GM18868 (cell line): ENCODE measurements around the gene GYPA.
A peak's percentile ranks its signal among the peaks of the same experiment; 100 is the strongest.
"Not testable (repeated sequence)": the region's sequence is repeated elsewhere in the genome, so short reads cannot be mapped to it uniquely, and the experiment has no call there.

Experiments
- ATAC-seq: cut with Tn5 transposase; IDR thresholded peaks from one replicate; pipeline ENCODE4 v1.9.1; 2021; ENCODE audit warnings: mild to moderate bottlenecking, moderate library complexity; ENCODE audit not compliant: unreplicated experiment

GYPA gene

GRCh38 chr4:144140594-144141295 lies at the start of gene GYPA:
TSS of gene GYPA (minus strand) at chr4:144140718. CDS start at chr4:144140635, 83 bp downstream.
- ATAC-seq: not testable (repeated sequence)

DNA sequence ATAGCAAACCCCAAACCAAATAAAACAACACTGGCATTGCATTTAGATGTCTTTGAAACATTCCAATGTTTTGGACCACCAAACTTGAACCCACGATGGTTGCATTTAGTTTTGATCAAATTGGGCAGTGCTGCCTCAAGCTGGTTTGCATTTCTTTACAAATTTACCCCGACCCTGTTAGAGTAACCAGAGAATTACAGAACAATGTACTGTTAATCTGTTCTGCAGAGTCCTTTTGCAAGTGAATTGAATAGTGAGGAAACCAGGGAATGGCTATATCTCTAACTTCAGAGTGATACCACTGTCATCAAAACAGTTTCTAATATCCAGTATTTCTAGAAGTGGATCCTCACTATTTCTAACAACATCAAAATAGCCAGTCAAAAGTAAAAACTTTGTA lies 49.5 kb upstream of the GYPA start:
- no peak for ATAC-seq

DNA sequence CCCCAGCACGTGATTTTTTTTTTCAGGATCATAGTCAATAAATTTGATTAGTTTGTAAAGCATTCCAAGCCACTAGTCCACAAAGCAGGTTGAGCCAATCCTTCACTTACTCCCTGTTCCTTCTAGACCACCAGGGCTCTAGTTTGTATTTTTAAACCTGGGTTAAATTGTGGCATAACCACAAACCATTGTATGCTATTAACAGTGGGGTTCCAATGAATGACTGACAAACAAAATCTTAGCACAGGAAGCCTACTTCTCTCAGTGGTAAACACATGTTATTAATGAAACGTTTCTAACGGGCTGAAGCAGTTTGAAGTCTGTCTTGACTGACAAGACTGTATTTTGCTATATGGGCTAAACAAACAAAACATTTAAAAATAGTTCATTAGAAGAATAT lies 48.6 kb upstream of the GYPA start:
- ATAC-seq: no peak

DNA sequence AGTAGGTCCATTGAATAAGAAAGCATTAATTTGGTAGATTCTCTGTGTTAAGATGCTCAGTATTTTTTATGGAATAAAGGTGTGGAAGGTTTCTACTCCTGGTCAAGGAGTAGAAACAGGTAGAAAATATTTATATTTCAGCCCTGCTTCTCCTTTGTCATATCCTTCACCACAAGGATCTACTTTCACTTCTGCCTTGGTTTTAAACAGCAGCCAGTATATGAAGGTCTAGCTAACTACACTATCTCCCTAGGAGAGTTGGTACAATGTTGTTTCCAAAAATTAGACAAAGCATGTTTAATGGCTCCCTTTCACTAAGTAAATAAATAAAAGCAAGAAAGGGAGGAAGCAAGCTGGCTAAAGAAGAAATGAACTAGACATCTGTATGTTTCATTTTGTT lies 44.6 kb upstream of the GYPA start:
- ATAC-seq: no peak

DNA sequence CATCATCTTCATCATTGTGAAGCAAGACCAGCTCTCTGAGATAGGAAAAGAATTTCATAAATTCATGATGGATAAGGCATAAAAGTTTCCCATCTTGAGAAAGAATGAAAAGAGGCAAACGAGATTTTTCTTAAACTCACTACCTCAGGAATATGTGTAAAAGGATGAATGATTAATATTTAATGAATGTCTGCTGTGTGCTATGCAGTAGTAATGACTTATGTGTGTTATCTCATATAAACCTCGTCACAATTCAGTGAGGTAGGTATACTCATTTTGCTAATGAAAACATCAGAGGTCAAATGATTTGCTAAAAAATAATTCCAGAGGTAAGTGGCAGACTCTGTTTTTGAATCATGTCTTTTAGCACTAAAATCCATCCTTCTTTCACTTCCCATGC lies 42.6 kb upstream of the GYPA start:
- ATAC-seq: no peak

GRCh38 chr4:144181391-144181790 lies 40.9 kb upstream of the GYPA start:
- ATAC-seq: no peak

DNA sequence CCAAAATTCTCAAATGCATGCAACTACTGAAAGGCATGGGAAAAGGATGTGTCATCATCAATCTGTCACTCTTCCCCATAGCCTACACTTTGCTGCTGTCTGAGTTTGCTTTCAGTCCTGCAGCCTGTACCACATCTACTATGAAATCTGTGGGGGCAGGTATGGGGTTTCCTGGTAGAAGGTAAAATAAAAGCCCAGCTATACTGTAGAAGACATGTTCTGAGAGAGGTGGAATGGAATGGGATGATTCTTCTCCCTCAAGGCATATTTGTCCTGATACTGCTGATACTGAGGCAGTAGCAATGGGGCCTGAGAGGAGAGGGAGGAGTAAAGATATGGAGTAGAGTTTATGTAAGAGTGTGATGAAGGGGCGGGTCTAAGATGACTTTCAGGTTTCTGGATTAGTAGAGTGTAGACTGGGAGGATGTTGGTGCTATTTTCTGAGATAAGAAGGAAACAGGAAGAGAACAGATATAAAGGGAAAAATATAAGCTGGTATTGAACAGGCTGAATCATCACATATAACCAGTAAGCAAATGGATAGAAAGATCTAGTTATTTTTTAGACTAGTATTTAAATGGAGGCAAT lies 38.7 kb upstream of the GYPA start:
- ATAC-seq: no peak

GRCh38 chr4:144178414-144178813 lies 37.9 kb upstream of the GYPA start:
- ATAC-seq: no peak

DNA sequence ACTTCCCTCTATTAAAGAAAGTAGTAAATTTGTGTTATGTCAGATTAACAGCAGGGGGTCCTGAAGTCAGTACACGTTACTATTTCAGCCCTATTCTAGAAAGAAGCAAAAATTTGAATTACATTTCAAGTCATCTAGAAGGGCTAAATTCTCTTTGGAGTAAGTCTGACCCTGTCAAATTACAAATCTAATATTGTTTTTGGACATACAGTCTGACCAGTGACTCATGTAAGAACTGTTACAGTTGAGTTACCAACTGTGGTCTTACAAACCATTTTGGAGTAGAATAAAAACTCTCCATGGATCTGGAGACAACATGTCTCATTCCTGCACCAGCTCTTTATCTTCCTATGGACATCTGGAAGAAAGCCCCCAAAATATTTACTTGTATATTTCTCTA lies 36.0 kb upstream of the GYPA start:
- ATAC-seq: no peak

DNA sequence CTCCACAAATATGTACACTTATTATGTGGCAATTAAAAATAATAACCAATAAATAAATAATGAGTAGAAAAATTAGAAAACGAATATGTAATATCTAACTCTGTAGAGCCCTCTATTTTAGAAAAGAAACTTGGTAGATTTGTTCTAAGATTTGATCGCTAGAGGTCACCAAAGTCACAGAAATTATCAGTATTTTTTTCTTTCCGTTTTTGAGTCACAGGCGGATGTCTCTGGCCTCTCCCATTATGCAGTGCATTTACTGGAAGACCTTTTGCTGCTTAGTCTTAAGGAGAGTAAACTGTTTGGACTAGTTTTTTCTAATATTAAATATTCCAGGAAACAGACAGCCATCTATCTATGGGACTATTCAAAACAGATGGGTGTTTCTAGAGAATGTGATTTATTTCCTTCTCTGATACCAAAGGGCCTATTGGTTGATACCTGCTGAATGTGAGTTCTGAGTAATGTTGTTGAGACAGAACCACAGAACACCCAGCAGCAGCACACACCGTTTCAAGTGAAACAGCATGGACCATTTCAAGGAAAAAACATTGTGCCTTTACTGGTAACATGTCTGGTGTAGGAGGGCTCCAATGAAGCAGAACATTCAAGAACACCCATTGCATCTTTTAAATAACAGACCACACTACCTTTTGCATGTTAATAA lies 34.0 kb upstream of the GYPA start:
- ATAC-seq: peak; percentile 79

GRCh38 chr4:144171697-144172096 lies 31.2 kb upstream of the GYPA start:
- ATAC-seq: peak; percentile 54

DNA sequence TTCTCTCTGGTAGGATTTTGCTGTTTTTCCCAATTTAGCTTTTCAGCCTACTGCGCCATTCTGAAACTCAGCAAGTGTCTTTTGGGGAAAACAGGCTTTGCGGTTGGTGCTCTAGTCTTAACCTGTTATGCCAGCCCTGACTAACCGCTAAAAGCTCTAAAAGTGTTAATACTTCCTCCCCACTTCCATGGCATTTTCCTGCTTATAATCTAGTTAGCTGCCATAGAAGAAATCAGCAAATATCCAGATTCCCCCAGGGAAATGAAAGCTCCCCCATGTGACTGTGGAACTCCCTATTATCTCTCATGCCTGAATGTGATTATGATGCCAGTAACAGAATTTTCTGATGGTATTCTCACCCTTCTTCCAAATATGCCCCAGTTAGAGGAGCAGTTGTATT lies 28.7 kb upstream of the GYPA start:
- ATAC-seq: no peak

DNA sequence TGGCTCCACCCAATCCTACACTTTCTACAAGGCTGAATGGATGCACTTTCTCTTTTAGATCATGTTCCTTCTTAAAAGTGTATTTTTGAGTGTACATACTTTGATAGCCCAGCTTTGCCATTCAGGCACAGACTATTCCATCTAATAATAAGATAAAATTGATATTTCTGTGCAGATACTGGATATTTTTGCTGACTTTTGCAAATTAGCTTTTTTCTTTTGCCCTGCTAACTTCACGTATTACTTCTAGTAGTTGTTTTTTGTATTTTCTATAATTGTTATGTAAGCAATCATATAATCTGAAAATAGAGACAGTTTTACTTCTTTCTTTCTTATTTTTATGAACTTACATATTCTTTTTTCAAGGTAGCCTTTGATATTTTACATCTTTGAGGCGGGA lies 13.5 kb upstream of the GYPA start:
- ATAC-seq: no peak

DNA sequence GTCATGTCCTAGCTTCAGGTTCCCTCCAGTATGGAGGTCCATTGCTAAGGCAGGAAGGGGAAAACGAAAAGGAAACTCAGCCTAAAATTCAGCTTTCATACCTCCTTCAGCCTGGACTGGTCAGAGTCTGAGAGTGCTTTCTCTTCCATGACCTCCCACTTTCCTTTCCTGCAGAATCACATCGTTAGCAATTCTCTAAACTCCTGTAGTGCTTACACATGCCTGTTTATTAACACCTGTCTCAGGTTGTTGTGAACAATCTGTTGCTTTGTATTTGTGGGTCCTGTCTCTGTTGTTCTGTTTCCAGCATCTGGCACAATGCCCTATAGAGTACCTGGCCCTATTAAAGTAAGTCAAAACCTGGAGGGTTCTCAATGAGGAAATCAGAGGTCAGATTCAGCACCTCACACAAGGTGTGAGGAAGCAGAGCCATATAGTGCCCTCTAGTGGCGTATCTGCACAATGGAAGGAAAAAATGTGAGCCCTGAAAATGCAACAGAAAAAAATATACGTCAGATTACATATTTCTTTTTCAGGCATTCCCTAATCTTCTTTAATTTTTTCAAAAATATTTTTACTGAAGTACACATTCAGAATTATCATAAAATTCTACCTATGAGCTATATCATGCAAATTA lies 2.3 kb upstream of the GYPA start:
- ATAC-seq: peak; percentile 85

GRCh38 chr4:144141493-144141892 lies 975 bp upstream of the GYPA start:
- ATAC-seq: no peak

DNA sequence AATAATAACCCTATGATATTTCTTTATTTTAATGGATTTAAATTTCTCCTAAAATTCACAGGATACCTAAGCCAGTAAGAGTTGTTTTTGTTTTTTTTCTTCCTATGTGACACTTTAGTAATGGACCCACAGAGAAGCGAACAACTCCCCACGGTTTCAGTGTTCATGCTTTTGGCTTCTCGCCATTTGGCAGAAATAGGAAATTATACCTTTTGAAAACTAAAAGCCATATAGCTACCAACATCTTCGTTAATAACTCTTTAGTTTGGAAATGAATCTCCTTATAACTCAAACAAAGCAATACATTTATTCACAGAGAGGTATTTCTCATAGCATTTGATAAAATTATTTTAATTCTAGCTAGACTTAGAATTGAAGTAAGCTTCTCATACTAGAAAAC lies 527 bp downstream of the GYPA start:
- ATAC-seq: not testable (repeated sequence)

GRCh38 chr4:144139547-144139946 lies 971 bp downstream of the GYPA start:
- ATAC-seq: not testable (repeated sequence)

DNA sequence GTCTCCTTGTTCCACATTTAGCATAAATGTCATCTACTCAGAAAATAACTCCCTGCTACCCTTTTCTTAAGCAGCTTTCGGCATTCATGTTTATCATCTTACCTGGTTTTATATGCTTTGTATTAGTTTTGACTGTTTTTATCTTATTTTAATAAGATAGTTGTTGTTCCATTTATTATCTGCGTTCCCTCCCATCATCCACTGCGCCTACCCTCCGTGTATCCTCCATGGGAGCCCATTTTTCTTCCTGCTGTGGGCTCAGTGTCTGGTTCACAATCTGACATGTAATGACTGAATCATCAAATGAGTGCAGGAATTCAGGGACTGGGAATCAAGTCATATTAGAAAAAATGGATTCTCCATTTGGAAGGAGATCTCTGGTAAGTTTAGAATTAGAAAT lies 2.3 kb downstream of the GYPA start:
- ATAC-seq: not testable (repeated sequence)

DNA sequence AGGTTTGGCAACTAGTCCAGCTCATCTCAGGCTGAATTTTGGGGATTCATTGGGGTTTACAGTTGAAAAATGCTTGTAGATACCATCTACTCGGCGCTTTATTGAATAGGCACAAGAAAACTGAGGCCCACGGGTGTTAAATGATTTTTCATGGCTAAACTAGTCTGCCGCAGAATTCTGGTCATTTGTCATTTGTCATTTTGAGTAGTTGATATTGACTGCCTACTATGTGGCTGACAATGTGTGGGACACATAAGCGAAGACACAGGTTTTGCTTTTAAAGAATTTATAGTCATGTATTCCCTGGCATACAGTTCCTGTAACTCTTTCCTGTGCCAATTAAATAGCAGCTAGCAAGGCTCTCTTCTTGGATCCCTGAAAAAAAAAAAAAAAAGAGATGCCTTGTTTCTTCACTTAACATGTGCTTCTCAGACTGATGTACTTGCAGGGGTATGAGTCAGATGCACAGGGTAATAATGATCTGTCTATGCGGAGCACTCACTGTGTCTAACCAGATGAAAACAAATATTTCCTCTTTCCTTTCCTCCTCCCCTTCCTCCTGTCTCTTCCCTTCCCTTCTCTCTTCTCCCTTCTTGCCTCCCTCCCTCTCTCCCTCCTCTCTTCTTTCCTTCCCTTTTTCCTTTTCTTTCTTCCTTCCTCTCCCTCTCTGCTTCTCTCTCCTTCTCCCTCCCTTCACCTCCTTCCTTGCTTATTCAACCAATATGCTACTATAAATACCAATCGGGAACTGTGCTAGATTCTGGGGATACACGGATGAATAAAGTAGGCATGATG lies 3.2 kb downstream of the GYPA start:
- not testable (repeated sequence) for ATAC-seq

DNA sequence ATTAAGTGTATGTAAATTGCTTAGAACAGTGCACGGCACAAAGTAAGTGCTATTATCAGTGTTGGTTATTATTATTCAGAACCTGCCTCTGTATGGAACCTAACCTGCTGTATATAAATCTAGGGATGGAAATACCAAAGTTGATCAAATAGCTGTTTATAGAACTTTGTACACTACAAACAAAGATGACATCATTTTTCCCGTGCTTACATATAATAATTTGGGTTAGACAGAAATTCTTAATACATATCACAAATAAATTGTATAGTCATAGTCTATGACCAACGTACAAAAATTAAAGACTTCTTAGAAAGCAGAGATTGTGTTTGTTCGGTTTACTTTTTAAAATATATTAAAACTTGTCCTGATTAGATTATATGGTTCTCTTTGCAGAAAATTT lies 4.3 kb downstream of the GYPA start:
- ATAC-seq: not testable (repeated sequence)

GRCh38 chr4:144130167-144130566 lies 10.4 kb downstream of the GYPA start:
- ATAC-seq: not testable (repeated sequence)
